Right lobe of liver (tissue), 6 donors: ENCODE data around the gene NMRK2. TPM values are rescaled to one million over a fixed set of nuclear protein-coding genes. Genes with fewer than 3 reads are reported as not detected.

Experiments
- ATAC-seq, 4 donors: fragments of 200-7000 bp; cut with Tn5 transposase; one replicate each; pipeline ENCODE4 v1.9.1; 2020; ENCODE audit warnings: mild to moderate bottlenecking in 4 of 4, moderate library complexity in 4 of 4
- DNase-seq, 3 donors: peaks; one replicate each; pipeline ENCODE4 v3.0.0-alpha.2; 2020
- H3K27ac ChIP-seq, 3 donors: fragments of 200-600 bp; one replicate each; pipeline ENCODE4 v1.8.0; 2022
- H3K27me3 ChIP-seq, 2 donors: fragments of 200-600 bp; one replicate each; pipeline ENCODE4 v1.8.0; 2022
- H3K36me3 ChIP-seq, 4 donors: fragments of 200-600 bp; sonication (generic) in 1 of 4; one replicate each; pipeline versions ENCODE4 v1.5.1 to v1.8.0; 2017 to 2022; ENCODE audit warnings: control low read depth in 1 of 4
- H3K4me1 ChIP-seq, 4 donors: fragments of 200-600 bp; sonication (generic) in 1 of 4; one replicate each; pipeline versions ENCODE4 v1.5.1 to v1.8.0; 2017 to 2022; ENCODE audit warnings: control low read depth in 1 of 4
- H3K4me3 ChIP-seq, 3 donors: fragments of 200-600 bp; one replicate each; pipeline ENCODE4 v1.8.0; 2022
- H3K9me3 ChIP-seq, 4 donors: fragments of 200-600 bp; sonication (generic) in 1 of 4; one replicate each; pipeline versions ENCODE4 v1.5.1 to v1.8.0; 2017 to 2022; ENCODE audit warnings: control low read depth in 1 of 4
- CTCF ChIP-seq, 4 donors: fragments of 200-600 bp in 3 of 4; fragments of 450-650 bp in 1 of 4; IDR thresholded peaks; one replicate each; pipeline versions ENCODE4 v1.5.1 to v1.8.0; 2016 to 2022; ENCODE audit warnings: antibody characterized with exemption in 4 of 4, mild to moderate bottlenecking in 2 of 4
- POLR2A ChIP-seq: fragments of 450-650 bp; IDR thresholded peaks from one replicate; pipeline ENCODE4 v1.6.1; 2017; ENCODE audit warnings: antibody characterized with exemption, mild to moderate bottlenecking
- WGBS: methylation state at CpG from one replicate; pipeline ENCODE4 v1.1.6; 2018; ENCODE audit warnings: low coverage, low lambda C conversion rate; ENCODE audit not compliant: insufficient coverage; ENCODE audit errors: missing lambda C conversion rate; 5-methylcytosine and 5-hydroxymethylcytosine counted together
- intact Hi-C, 2 donors: fragments of 100-400 bp; cut with DNase I; formaldehyde crosslinking; loops; one replicate each; pipeline versions ENCODE4 v1.11.2 to v1.14.1; 2022
- total RNA-seq, 6 experiments: library from RNA; depleted of rRNA in 2 of 6; stranded (reverse); fragments of >200 nt in 2 of 6; fragmentation: NEBNext Ultra II Directional in 3 of 6; extraction: Animal tissue kit (Norgen Biotek cat#: 25700) in 3 of 6; gene quantifications; one replicate each; pipeline versions ENCODE4 v1.1.0 to v1.2.4, GENCODE V29; 2016 to 2023
- donor health status: DM: no; HTN: yes; CAD: no.
- donor health status: DM: no; HTN: no; CAD: no.
- donor health status: DM: no; HTN: no; CAD: no.
- donor health status: DM: no; HTN: yes; CAD: no.
- donor health status: DM: no; HTN: yes; CAD: no.

NMRK2 gene
- total RNA-seq, 6 experiments from 2014 or later: 0.17 TPM; not detected in 5

- DNase-seq (peak in 1 of 3 donors; percentile 50), ATAC-seq (no peak)
- Histone ChIP-seq H3K4me3 (no peak overlapping the region), H3K36me3 (peaks cover 69 to 92% (median 81%) of the 10 kb centered on the region in 4 donors), H3K9me3 (no peaks in the 10 kb centered on the region), H3K27me3 (no peaks in the 10 kb centered on the region), H3K4me1 (peaks cover 0 to 12% (median 5%) of the 10 kb centered on the region in 4 donors), H3K27ac (no peak overlapping the region)
- WGBS: 90% methylated on average over 5 of the region's 18 CpGs
- intact Hi-C loops: no loop called here
- no peak for TF ChIP-seq POLR2A
- TF ChIP-seq CTCF (IDR thresholded peaks at IDR 0.05): no peak
Measured at GRCh38 chr19:3979289-3979673, 46.4 kb downstream of the NMRK2 start.

- no peak for ATAC-seq
- Histone ChIP-seq H3K27me3 (no peaks in the 10 kb centered on the region), H3K4me1 (peaks cover 0 to 12% (median 5%) of the 10 kb centered on the region in 4 donors), H3K9me3 (no peaks in the 10 kb centered on the region), H3K4me3 (no peak overlapping the region), H3K27ac (no peak overlapping the region), H3K36me3 (peaks cover 69 to 92% (median 81%) of the 10 kb centered on the region in 4 donors)
- DNase-seq: peak in 1 of 3 donors; percentile 56
- TF ChIP-seq POLR2A: peak; percentile 12
- TF ChIP-seq CTCF (IDR thresholded peaks at IDR 0.05): no peak
- WGBS: 80% methylated on average over 5 of the region's 25 CpGs
- intact Hi-C loops: no loop called here
Measured at GRCh38 chr19:3979674-3980352, 46.9 kb downstream of the NMRK2 start.

- peaks cover 69 to 85% (median 77%) of the 10 kb centered on the region in 4 donors for H3K36me3 ChIP-seq
- H3K9me3 ChIP-seq: no peaks in the 10 kb centered on the region
- no peak overlapping the region for H3K27ac ChIP-seq
- no CpG with 5 or more reads among the region's 31 CpGs for WGBS
- TF ChIP-seq CTCF (IDR thresholded peaks at IDR 0.05) (no peak), POLR2A (peak; percentile 10)
- H3K27me3 ChIP-seq: no peaks in the 10 kb centered on the region
- intact Hi-C loops: no loop called here
- H3K4me1 ChIP-seq: peaks cover 0 to 13% (median 6%) of the 10 kb centered on the region in 4 donors
- DNase-seq: peak in 1 of 3 donors; percentile 56
- no peak overlapping the region for H3K4me3 ChIP-seq
- ATAC-seq: no peak
Measured at GRCh38 chr19:3980353-3981251, 47.7 kb downstream of the NMRK2 start.

- no peak for TF ChIP-seq POLR2A
- TF ChIP-seq CTCF (IDR thresholded peaks at IDR 0.05): no peak
- no peak overlapping the region for H3K4me3 ChIP-seq
- no peak for DNase-seq
- peaks cover 0 to 21% (median 10%) of the 10 kb centered on the region in 4 donors for H3K4me1 ChIP-seq
- intact Hi-C loops: no loop called here
- 72% methylated on average over 4 of the region's 10 CpGs for WGBS
- no peaks in the 10 kb centered on the region for H3K9me3 ChIP-seq
- H3K36me3 ChIP-seq: peaks cover 66 to 77% (median 72%) of the 10 kb centered on the region in 4 donors
- ATAC-seq: no peak
- no peaks in the 10 kb centered on the region for H3K27me3 ChIP-seq
- no peak overlapping the region for H3K27ac ChIP-seq
Measured at GRCh38 chr19:3981373-3981735, 48.5 kb downstream of the NMRK2 start.
